HepG2 (cell line): Measurements from ENCODE around the gene CCDC136. TPM values are rescaled to one million over a fixed set of nuclear protein-coding genes. Genes with fewer than 3 reads are reported as not detected.

ENCODE experiments used
- ELF3 ChIP-seq: IDR thresholded peaks from 2 replicates; pipeline ENCODE4 v1.6.1; 2016; ENCODE audit warnings: missing genetic modification reagents, missing compliant biosample characterization
- FLYWCH1 ChIP-seq: sonication (generic); formaldehyde crosslinking; IDR thresholded peaks from 2 replicates; pipeline ENCODE4 v1.8.1; 2023; ENCODE audit warnings: mild to moderate bottlenecking, missing genetic modification reagents
- KDM4B ChIP-seq: sonication (generic); formaldehyde crosslinking; IDR thresholded peaks from 2 replicates; pipeline ENCODE4 v1.4.0; 2020; ENCODE audit warnings: missing genetic modification reagents
- NBN ChIP-seq: fragments of 450-650 bp; conservative IDR thresholded peaks from 2 replicates; pipeline ENCODE4 v1.6.1; 2017
- RCOR2 ChIP-seq: IDR thresholded peaks from 2 replicates; pipeline ENCODE4 v1.6.1; 2016; ENCODE audit warnings: missing biosample characterization, missing genetic modification reagents
- THYN1 ChIP-seq: sonication (generic); formaldehyde crosslinking; IDR thresholded peaks from 2 replicates; pipeline ENCODE4 v1.8.1; 2023; ENCODE audit warnings: low read depth, mild to moderate bottlenecking, moderate library complexity, missing genetic modification reagents, borderline replicate concordance
- ZKSCAN1 ChIP-seq: fragments of 150-350 bp; IDR thresholded peaks from 2 replicates; pipeline ENCODE4 v1.6.1; 2014; ENCODE audit warnings: low read length
- ZNF552 ChIP-seq: sonication (generic); formaldehyde crosslinking; IDR thresholded peaks from 2 replicates; pipeline ENCODE4 v1.9.0; 2022; ENCODE audit warnings: missing genetic modification reagents, mild to moderate bottlenecking, borderline replicate concordance
- ZNF891 ChIP-seq: sonication (generic); formaldehyde crosslinking; IDR thresholded peaks from 2 replicates; pipeline ENCODE4 v1.5.0; 2020; ENCODE audit warnings: mild to moderate bottlenecking, missing genetic modification reagents
- polyA plus RNA-seq, 8 experiments: library from polyadenylated mRNA; depleted of rRNA in 3 of 8; stranded (reverse) in 7 of 8; unstranded in 1 of 8; fragments of >200 nt; fragmentation: Illumina TruSeq in 4 of 8; extraction: Trizol in 4 of 8; gene quantifications; 2 replicates each; pipeline versions ENCODE4 v1.2.1 to v1.2.3, GENCODE V29; 2011 to 2016; ENCODE audit warnings: low read depth in 4 of 8, missing spikeins in 1 of 8, mixed read lengths in 1 of 8; ENCODE audit not compliant: insufficient read depth in 1 of 8
- total RNA-seq, 5 experiments: library from RNA; depleted of rRNA; stranded (reverse); fragments of >200 nt; fragmentation: Illumina TruSeq; extraction: Trizol; gene quantifications; 2 replicates each; pipeline ENCODE4 v1.2.3, GENCODE V29; 2016; ENCODE audit warnings: low read depth in 1 of 5
- TF ChIP-seq, protein P1 (sequence below): sonication (generic); formaldehyde crosslinking; IDR thresholded peaks from 2 replicates; pipeline ENCODE4 v1.4.0; 2020; ENCODE audit warnings: missing genetic modification reagents
- TF ChIP-seq, protein P2 (sequence below): sonication (generic); formaldehyde crosslinking; conservative IDR thresholded peaks from 2 replicates; pipeline ENCODE4 v1.4.0; 2020; ENCODE audit warnings: mild to moderate bottlenecking, missing genetic modification reagents, moderate library complexity
- TF ChIP-seq, protein P3 (sequence below): sonication (generic); formaldehyde crosslinking; IDR thresholded peaks from one replicate; pipeline ENCODE4 v1.5.1; 2020; ENCODE audit warnings: mild to moderate bottlenecking, missing genetic modification reagents; ENCODE audit errors: not compliant biosample characterization

The CCDC136 gene
- total and polyA plus RNA-seq, 2 of the 13 experiments (the other 11 are each of a cell fraction or from before 2014, with no cell fraction given), result 0.04 to 0.38 TPM

DNA sequence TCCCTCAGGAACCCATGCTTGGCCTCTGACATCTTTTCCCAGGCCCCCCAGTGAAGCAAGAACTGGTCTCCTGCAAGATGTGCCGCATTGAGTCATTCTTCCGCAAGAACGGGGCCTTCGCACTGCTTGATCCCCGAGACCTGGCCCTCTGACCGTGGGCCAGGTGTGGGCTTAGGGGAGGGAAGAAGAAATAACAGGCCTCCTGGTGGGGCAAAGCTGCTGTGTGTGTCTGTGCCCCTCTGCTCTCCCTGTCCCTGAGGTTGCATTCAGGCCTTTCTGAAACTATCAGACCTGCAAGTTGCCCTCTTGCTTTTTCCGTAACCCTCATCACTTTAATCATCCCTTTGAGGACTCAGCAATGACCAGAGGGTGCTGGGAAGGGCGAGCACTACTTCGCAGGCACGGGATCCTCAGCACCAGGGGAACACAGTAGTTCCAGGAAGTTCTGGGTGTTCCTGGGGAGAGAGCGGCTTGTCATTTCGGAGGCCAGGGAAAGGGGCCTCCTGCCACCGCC lies 76.9 kb downstream of the CCDC136 start (continued):
- TF ChIP-seq, protein P1, sequence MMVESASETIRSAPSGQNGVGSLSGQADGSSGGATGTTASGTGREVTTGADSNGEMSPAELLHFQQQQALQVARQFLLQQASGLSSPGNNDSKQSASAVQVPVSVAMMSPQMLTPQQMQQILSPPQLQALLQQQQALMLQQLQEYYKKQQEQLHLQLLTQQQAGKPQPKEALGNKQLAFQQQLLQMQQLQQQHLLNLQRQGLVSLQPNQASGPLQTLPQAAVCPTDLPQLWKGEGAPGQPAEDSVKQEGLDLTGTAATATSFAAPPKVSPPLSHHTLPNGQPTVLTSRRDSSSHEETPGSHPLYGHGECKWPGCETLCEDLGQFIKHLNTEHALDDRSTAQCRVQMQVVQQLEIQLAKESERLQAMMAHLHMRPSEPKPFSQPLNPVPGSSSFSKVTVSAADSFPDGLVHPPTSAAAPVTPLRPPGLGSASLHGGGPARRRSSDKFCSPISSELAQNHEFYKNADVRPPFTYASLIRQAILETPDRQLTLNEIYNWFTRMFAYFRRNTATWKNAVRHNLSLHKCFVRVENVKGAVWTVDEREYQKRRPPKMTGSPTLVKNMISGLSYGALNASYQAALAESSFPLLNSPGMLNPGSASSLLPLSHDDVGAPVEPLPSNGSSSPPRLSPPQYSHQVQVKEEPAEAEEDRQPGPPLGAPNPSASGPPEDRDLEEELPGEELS (CRISPR knock-in tag), result 0 out of 2 replicates have a peak, but pooled peaks have one; percentile 0
- TF ChIP-seq, protein P2, sequence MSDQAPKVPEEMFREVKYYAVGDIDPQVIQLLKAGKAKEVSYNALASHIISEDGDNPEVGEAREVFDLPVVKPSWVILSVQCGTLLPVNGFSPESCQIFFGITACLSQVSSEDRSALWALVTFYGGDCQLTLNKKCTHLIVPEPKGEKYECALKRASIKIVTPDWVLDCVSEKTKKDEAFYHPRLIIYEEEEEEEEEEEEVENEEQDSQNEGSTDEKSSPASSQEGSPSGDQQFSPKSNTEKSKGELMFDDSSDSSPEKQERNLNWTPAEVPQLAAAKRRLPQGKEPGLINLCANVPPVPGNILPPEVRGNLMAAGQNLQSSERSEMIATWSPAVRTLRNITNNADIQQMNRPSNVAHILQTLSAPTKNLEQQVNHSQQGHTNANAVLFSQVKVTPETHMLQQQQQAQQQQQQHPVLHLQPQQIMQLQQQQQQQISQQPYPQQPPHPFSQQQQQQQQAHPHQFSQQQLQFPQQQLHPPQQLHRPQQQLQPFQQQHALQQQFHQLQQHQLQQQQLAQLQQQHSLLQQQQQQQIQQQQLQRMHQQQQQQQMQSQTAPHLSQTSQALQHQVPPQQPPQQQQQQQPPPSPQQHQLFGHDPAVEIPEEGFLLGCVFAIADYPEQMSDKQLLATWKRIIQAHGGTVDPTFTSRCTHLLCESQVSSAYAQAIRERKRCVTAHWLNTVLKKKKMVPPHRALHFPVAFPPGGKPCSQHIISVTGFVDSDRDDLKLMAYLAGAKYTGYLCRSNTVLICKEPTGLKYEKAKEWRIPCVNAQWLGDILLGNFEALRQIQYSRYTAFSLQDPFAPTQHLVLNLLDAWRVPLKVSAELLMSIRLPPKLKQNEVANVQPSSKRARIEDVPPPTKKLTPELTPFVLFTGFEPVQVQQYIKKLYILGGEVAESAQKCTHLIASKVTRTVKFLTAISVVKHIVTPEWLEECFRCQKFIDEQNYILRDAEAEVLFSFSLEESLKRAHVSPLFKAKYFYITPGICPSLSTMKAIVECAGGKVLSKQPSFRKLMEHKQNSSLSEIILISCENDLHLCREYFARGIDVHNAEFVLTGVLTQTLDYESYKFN (CRISPR knock-in tag), result no peak
- TF ChIP-seq ZNF891 (CRISPR knock-in tag) (0 out of 2 replicates have a peak, but pooled peaks have one; percentile 18), FLYWCH1 (no peak), RCOR2 (no peak), ZKSCAN1 (no peak), KDM4B (CRISPR knock-in tag) (no peak), NBN (no peak), ZNF552 (CRISPR knock-in tag) (no peak), THYN1 (CRISPR knock-in tag) (no peak), ELF3 (CRISPR knock-in tag) (no peak)
- TF ChIP-seq, protein P3, sequence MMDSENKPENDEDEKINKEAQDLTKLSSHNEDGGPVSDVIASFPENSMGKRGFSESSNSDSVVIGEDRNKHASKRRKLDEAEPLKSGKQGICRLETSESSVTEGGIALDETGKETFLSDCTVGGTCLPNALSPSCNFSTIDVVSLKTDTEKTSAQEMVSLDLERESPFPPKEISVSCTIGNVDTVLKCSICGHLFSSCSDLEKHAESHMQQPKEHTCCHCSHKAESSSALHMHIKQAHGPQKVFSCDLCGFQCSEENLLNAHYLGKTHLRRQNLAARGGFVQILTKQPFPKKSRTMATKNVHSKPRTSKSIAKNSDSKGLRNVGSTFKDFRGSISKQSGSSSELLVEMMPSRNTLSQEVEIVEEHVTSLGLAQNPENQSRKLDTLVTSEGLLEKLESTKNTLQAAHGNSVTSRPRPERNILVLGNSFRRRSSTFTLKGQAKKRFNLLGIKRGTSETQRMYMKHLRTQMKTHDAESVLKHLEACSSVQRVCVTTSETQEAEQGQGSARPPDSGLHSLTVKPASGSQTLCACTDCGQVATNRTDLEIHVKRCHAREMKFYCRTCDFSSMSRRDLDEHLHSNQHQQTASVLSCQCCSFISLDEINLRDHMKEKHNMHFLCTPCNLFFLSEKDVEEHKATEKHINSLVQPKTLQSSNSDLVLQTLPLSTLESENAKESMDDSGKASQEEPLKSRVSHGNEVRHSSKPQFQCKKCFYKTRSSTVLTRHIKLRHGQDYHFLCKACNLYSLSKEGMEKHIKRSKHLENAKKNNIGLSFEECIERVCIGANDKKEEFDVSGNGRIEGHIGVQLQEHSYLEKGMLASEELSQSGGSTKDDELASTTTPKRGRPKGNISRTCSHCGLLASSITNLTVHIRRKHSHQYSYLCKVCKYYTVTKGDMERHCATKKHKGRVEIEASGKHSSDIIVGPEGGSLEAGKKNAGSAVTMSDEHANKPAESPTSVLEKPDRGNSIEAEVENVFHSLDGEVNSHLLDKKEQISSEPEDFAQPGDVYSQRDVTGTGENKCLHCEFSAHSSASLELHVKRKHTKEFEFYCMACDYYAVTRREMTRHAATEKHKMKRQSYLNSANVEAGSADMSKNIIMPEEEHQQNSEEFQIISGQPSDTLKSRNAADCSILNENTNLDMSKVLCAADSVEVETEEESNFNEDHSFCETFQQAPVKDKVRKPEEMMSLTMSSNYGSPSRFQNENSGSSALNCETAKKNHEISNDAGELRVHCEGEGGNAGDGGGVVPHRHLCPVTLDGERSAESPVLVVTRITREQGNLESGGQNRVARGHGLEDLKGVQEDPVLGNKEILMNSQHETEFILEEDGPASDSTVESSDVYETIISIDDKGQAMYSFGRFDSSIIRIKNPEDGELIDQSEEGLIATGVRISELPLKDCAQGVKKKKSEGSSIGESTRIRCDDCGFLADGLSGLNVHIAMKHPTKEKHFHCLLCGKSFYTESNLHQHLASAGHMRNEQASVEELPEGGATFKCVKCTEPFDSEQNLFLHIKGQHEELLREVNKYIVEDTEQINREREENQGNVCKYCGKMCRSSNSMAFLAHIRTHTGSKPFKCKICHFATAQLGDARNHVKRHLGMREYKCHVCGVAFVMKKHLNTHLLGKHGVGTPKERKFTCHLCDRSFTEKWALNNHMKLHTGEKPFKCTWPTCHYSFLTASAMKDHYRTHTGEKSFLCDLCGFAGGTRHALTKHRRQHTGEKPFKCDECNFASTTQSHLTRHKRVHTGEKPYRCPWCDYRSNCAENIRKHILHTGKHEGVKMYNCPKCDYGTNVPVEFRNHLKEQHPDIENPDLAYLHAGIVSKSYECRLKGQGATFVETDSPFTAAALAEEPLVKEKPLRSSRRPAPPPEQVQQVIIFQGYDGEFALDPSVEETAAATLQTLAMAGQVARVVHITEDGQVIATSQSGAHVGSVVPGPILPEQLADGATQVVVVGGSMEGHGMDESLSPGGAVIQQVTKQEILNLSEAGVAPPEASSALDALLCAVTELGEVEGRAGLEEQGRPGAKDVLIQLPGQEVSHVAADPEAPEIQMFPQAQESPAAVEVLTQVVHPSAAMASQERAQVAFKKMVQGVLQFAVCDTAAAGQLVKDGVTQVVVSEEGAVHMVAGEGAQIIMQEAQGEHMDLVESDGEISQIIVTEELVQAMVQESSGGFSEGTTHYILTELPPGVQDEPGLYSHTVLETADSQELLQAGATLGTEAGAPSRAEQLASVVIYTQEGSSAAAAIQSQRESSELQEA (CRISPR knock-in tag), result no peak
